Measurements from ENCODE around the gene ATP8B1.

DNA sequence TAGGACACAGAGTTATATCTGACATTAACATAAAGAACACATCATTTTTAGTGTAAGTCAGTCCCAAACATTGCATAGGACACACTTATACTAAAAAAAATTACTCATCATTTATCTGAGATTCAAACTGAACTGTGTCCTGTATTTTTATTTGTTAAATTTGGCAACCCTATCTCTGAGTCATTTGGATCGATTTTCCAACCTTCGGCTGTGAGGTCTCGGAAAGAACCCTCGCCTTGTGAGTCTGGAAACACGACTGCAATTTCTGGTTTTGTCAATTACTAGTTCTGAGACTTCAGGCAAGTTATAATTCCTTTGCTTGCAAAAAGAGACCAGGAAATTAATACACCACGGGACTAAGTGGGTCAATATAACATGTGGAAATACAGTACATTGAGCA, 14.0 kb downstream of the ATP8B1 start:
- TF ChIP-seq CTCF (IDR thresholded peaks at IDR 0.05 in 4 of 5, conservative IDR thresholded peaks at IDR 0.05 in 1 of 5) (no peak), POLR2A (IDR thresholded peaks at IDR 0.05) (no peak)

All from gastrocnemius medialis (tissue), 4 donors.